ENCODE data around the gene HSDL1. TPM values are rescaled to one million over a fixed set of nuclear protein-coding genes. Genes with fewer than 3 reads are reported as not detected.

The HSDL1 gene
- total and polyA plus RNA-seq, 10 of the 15 experiments (the other 5 are each of a cell fraction or from before 2014, with no cell fraction given) = 2.0 to 13.4 (median 5.6) TPM

DNA sequence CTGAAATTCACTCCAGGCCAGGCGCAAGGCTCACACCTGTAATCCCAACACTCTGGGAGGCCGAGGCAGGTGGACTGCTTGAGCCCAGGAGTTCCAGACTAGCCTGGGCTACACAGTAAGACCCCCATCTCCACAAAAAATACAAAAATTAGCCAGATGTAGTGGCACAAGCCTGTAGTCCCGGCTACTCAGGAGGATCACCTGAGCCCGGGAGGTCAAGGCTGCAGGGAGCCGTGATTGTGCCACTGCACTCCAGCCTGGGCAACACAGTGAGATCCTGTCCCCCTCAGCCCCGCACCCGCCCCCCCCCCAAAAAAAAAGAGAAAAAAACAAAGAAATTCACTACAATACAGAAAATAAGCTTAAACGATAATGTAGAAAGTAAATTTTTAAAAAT is 59.7 kb downstream of the HSDL1 start:
- ChIA-PET RAD21 (ENCODE audit: unreplicated experiment) (interaction anchor here (1.1 to 7.3 kb wide), 6 partner anchors 20 to 420 kb away, joined by 4 to 49 read pairs (median 8); partner anchors contain the start of genes MBTPS1 and TAF1C), POLR2A (no interaction called here)
- peaks cover 49% of the 10 kb centered on the region for H3K4me1 ChIP-seq (ENCODE audit: control insufficient read depth, insufficient read depth, low read length)

More for the DNA sequence above, 59.7 kb downstream of the HSDL1 start:
- Histone ChIP-seq H4K20me1 (ENCODE audit: control insufficient read depth, insufficient read depth) (peaks cover 10% of the 10 kb centered on the region), H3K4me3 (no peak overlapping the region), H3K9me3 (replicated peaks; ENCODE audit: control insufficient read depth, insufficient read depth, low read length) (no peaks in the 10 kb centered on the region), H2AFZ (ENCODE audit: control insufficient read depth, low read depth, low read length) (no peak overlapping the region), H3K9ac (ENCODE audit: control insufficient read depth, insufficient read depth, low read length) (no peak overlapping the region), H3K36me3 (ENCODE audit: control insufficient read depth in 2 of 2, insufficient read depth in 2 of 2, low read length in 1 of 2) (peaks cover 20 to 41% of the 10 kb centered on the region in 2 experiments), H3K4me2 (ENCODE audit: control insufficient read depth, insufficient read depth) (no peak overlapping the region; the same call in 1 of the 2 replicates), H3K27ac (ENCODE audit: control insufficient read depth, insufficient read depth) (no peak overlapping the region), H3K79me2 (ENCODE audit: control insufficient read depth, insufficient read depth, low read length) (no peaks in the 10 kb centered on the region), H3K27me3 (replicated peaks in 1 of 2; ENCODE audit: control insufficient read depth in 2 of 2, insufficient read depth in 2 of 2, low read length in 1 of 2) (no peaks in the 10 kb centered on the region)
- no TSS peak for BruUV-seq (replicated peaks)
- CTCF ChIA-PET = interaction anchor here (1.0 to 7.9 kb wide), 19 partner anchors 14 to 421 kb away, joined by 3 to 102 read pairs (median 5); partner anchors contain the start of genes ADAD2, MBTPS1 and TAF1C
- ATAC-seq = no peak
- FAIRE-seq = no peak
- intact Hi-C loops (cut with micrococcal nuclease; ENCODE audit: unreplicated experiment) = loop anchor here (5.0 kb wide), 1 partner anchor 222 kb away; no protein-coding TSS in a partner anchor
- DNase-seq (ENCODE audit: low read depth, low spot score) = no peak
- WGBS (ENCODE audit: insufficient coverage, insufficient replicate concordance, low lambda C conversion rate, missing lambda C conversion rate) = 58% methylated on average over 6 of the region's 8 CpGs
- SMC1A ChIA-PET (ENCODE audit: uncharacterized antibody, unreplicated experiment) = interaction anchor here (0.8 to 7.1 kb wide), 9 partner anchors 19 to 102 kb away, joined by 3 to 61 read pairs (median 4); partner anchors contain the start of genes MBTPS1 and TAF1C
- TF ChIP-seq RBBP5 (conservative IDR thresholded peaks at IDR 0.05) (no peak), TAF1 (IDR thresholded peaks at IDR 0.05; ENCODE audit: borderline replicate concordance, low read depth, low read length) (no peak), IKZF2 (IDR thresholded peaks at IDR 0.05) (no peak), ETV6 (conservative IDR thresholded peaks at IDR 0.05 in 1 of 2, IDR thresholded peaks at IDR 0.05 in 1 of 2; ENCODE audit: borderline replicate concordance in 1 of 2, low read depth in 1 of 2) (no peak), HDAC6 (IDR thresholded peaks at IDR 0.05; ENCODE audit: unreplicated experiment) (no peak), SREBF1 (IDR thresholded peaks at IDR 0.05; ENCODE audit: low read length) (no peak), SUPT20H (IDR thresholded peaks at IDR 0.05; ENCODE audit: borderline replicate concordance, control insufficient read depth, low read depth, low read length) (no peak), TCF7 (IDR thresholded peaks at IDR 0.05; ENCODE audit: borderline replicate concordance) (no peak), SRF (IDR thresholded peaks at IDR 0.05; ENCODE audit: low read depth in 2 of 2, low read length in 2 of 2) (no peak), NR2C2 (IDR thresholded peaks at IDR 0.05; ENCODE audit: borderline replicate concordance, control insufficient read depth, insufficient read length, low read depth) (no peak), RAD51 (IDR thresholded peaks at IDR 0.05) (no peak), SMAD5 (IDR thresholded peaks at IDR 0.05; ENCODE audit: low read depth) (no peak), EZH2 (IDR thresholded peaks at IDR 0.05; ENCODE audit: borderline replicate concordance, control insufficient read depth, low read depth, low read length) (no peak), SUZ12 (IDR thresholded peaks at IDR 0.05; ENCODE audit: unreplicated experiment) (no peak), RAD21 (IDR thresholded peaks at IDR 0.05; ENCODE audit: insufficient read depth, low read depth, low read length) (no peak)
- TF ChIP-seq, protein P1, sequence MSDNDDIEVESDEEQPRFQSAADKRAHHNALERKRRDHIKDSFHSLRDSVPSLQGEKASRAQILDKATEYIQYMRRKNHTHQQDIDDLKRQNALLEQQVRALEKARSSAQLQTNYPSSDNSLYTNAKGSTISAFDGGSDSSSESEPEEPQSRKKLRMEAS (IDR thresholded peaks at IDR 0.05; ENCODE audit: low read depth, low read length) = no peak
- TF ChIP-seq, protein P2, sequence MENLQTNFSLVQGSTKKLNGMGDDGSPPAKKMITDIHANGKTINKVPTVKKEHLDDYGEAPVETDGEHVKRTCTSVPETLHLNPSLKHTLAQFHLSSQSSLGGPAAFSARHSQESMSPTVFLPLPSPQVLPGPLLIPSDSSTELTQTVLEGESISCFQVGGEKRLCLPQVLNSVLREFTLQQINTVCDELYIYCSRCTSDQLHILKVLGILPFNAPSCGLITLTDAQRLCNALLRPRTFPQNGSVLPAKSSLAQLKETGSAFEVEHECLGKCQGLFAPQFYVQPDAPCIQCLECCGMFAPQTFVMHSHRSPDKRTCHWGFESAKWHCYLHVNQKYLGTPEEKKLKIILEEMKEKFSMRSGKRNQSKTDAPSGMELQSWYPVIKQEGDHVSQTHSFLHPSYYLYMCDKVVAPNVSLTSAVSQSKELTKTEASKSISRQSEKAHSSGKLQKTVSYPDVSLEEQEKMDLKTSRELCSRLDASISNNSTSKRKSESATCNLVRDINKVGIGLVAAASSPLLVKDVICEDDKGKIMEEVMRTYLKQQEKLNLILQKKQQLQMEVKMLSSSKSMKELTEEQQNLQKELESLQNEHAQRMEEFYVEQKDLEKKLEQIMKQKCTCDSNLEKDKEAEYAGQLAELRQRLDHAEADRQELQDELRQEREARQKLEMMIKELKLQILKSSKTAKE (IDR thresholded peaks at IDR 0.05; ENCODE audit: low read depth, poor library complexity, severe bottlenecking) = no peak
- in situ Hi-C loops (cut with MboI) = loop anchor here (5.0 kb wide), 2 partner anchors 57 to 102 kb away; partner anchors contain the start of gene TAF1C
